Measurements from ENCODE around the gene ZNF683.

DNA sequence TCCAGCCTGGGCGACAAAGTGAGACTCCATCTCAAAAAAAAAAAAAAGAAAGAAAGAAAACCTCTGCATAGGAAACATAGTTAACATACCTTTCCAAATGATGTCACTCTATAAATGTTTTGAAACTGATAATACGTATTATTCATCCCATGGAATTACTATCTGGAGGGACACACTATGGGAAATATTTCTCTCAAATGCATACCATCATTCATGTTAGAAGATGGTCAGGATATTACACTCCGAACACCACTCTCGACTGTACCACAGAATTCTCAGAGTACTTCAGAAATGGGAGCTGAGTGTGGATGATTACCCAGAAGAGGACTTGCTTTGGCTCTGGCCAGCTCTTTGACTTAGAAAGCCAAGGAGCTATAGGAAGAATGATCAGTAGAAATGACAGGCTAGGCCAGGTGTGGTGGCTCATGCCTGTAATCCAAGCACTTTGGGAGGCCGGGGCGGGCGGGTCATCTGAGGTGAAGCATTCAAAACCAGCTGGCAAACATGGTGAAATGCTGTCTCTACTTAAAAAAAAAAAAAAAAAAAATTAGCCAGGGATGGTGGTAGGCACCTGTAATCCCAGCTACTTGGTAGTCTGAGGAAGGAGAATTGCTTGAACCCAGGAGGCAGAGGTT lies 32.8 kb upstream of the ZNF683 start:
- TF ChIP-seq POLR2AphosphoS5 (IDR thresholded peaks at IDR 0.05; ENCODE audit: borderline replicate concordance, low read depth, low read length) (no peak), EZH2 (IDR thresholded peaks at IDR 0.05) (no peak)

All from SK-N-MC (cell line).